Colonic mucosa (tissue), 4 donors: Measurements from ENCODE around the gene NT5C2. TPM values are rescaled to one million over a fixed set of nuclear protein-coding genes. Genes with fewer than 3 reads are reported as not detected.
"Not testable (repeated sequence)": the region's sequence is repeated elsewhere in the genome, so short reads cannot be mapped to it uniquely, and the experiment has no call there.

Experiments used
- DNase-seq: peaks from one replicate; pipeline ENCODE4 v3.0.0-alpha.2; 2020
- H3K27ac ChIP-seq: fragments of 200-600 bp; one replicate; pipeline ENCODE4 v1.8.0; 2021
- H3K27me3 ChIP-seq: fragments of 200-600 bp; one replicate; pipeline ENCODE4 v1.8.0; 2021
- H3K36me3 ChIP-seq: fragments of 200-600 bp; one replicate; pipeline ENCODE4 v1.8.0; 2021
- H3K4me1 ChIP-seq: fragments of 200-600 bp; one replicate; pipeline ENCODE4 v1.8.0; 2021; ENCODE audit warnings: mild to moderate bottlenecking
- H3K4me3 ChIP-seq: fragments of 200-600 bp; one replicate; pipeline ENCODE4 v1.8.0; 2021
- H3K9ac ChIP-seq, 2 donors: one replicate each; pipeline ENCODE4 v1.7.0; 2013; ENCODE audit warnings: control low read depth in 2 of 2, low read depth in 2 of 2, low read length in 2 of 2
- H3K9me3 ChIP-seq: fragments of 200-600 bp; one replicate; pipeline ENCODE4 v1.8.0; 2021
- CTCF ChIP-seq: fragments of 200-600 bp; IDR thresholded peaks from one replicate; pipeline ENCODE4 v1.8.0; 2022; ENCODE audit warnings: antibody characterized with exemption, mild to moderate bottlenecking
- intact Hi-C: fragments of 100-400 bp; cut with DNase I; formaldehyde crosslinking; loops from one replicate; pipeline ENCODE4 v1.14.1; 2022
- total RNA-seq, 2 donors: library from RNA; stranded (reverse); fragmentation: NEBNext Ultra II Directional in 1 of 2; extraction: Animal tissue kit (Norgen Biotek cat#: 25700) in 1 of 2; gene quantifications; one replicate each; pipeline ENCODE4 v1.2.1, GENCODE V29; 2021
- donor health status: healthy.
- donor health status: DM: no; HTN: no; CAD: no.
- donor health status: DM: no; HTN: no; CAD: no.

NT5C2 gene
- total RNA-seq, 2 donors from 2014 or later: 59.6 to 89.5 TPM

- no peak for DNase-seq
- Histone ChIP-seq H3K9me3 (no peaks in the 10 kb centered on the region), H3K9ac (no peak overlapping the region), H3K4me3 (no peak overlapping the region), H3K4me1 (no peaks in the 10 kb centered on the region), H3K36me3 (no peaks in the 10 kb centered on the region), H3K27me3 (no peaks in the 10 kb centered on the region), H3K27ac (no peak overlapping the region)
- intact Hi-C loops: no loop called here
- TF ChIP-seq CTCF: no peak
Observed at GRCh38 chr10:103140469-103140868, 52.6 kb downstream of the NT5C2 start.

- intact Hi-C loops: no loop called here
- Histone ChIP-seq H3K4me3 (no peak overlapping the region), H3K9me3 (no peaks in the 10 kb centered on the region), H3K27ac (no peak overlapping the region), H3K27me3 (no peaks in the 10 kb centered on the region), H3K9ac (no peak overlapping the region), H3K36me3 (no peaks in the 10 kb centered on the region), H3K4me1 (no peaks in the 10 kb centered on the region)
- TF ChIP-seq CTCF: no peak
- no peak for DNase-seq
Observed at GRCh38 chr10:103139803-103140202, 53.3 kb downstream of the NT5C2 start.

GRCh38 chr10:103135168-103135567 lies 57.9 kb downstream of the NT5C2 start:
- H3K27ac ChIP-seq, H3K4me3 ChIP-seq, H3K36me3 ChIP-seq, DNase-seq, H3K9ac ChIP-seq, H3K27me3 ChIP-seq, H3K4me1 ChIP-seq, intact Hi-C loops, H3K9me3 ChIP-seq: not testable (repeated sequence)

- H3K27me3 ChIP-seq: no peaks in the 10 kb centered on the region
- TF ChIP-seq CTCF: no peak
Observed at GRCh38 chr10:103130910-103131309, 62.2 kb downstream of the NT5C2 start.

GRCh38 chr10:103130180-103130579 lies 62.9 kb downstream of the NT5C2 start:
- H3K4me3 ChIP-seq, H3K36me3 ChIP-seq, H3K27ac ChIP-seq, H3K9me3 ChIP-seq, H3K4me1 ChIP-seq, intact Hi-C loops, DNase-seq, H3K27me3 ChIP-seq, H3K9ac ChIP-seq: not testable (repeated sequence)

More at GRCh38 chr10:103130910-103131309, 62.2 kb downstream of the NT5C2 start:
- Histone ChIP-seq H3K27ac (no peak overlapping the region), H3K9ac (no peak overlapping the region), H3K36me3 (no peaks in the 10 kb centered on the region), H3K9me3 (no peaks in the 10 kb centered on the region), H3K4me3 (no peak overlapping the region), H3K4me1 (no peaks in the 10 kb centered on the region)
- intact Hi-C loops: no loop called here
- DNase-seq: no peak

- Histone ChIP-seq H3K9me3 (no peaks in the 10 kb centered on the region), H3K27ac (no peak overlapping the region), H3K4me3 (no peak overlapping the region), H3K36me3 (no peaks in the 10 kb centered on the region), H3K4me1 (no peaks in the 10 kb centered on the region), H3K9ac (no peak overlapping the region), H3K27me3 (no peaks in the 10 kb centered on the region)
- intact Hi-C loops: no loop called here
- no peak for DNase-seq
- no peak for TF ChIP-seq CTCF
Observed at GRCh38 chr10:103127241-103127640, 65.8 kb downstream of the NT5C2 start.
